Trophoblast cell (in vitro differentiated cells and primary cell): ENCODE data around the gene CD200R1.

Experiments used
- DNase-seq, 2 donors: peaks; one replicate each; pipeline ENCODE4 v3.0.0-alpha.2; 2016
- H2AFZ ChIP-seq: 2 replicates; pipeline ENCODE4 v1.6.1; 2013; ENCODE audit warnings: low read length, moderate library complexity, mild to moderate bottlenecking; ENCODE audit not compliant: insufficient read depth, poor library complexity
- H2AK5ac ChIP-seq: 2 replicates; pipeline ENCODE4 v1.6.1; 2013; ENCODE audit warnings: mild to moderate bottlenecking, low read length
- H2BK120ac ChIP-seq: 2 replicates; pipeline ENCODE4 v1.6.1; 2013; ENCODE audit warnings: low read length, mild to moderate bottlenecking, moderate library complexity; ENCODE audit not compliant: insufficient read depth, poor library complexity
- H2BK12ac ChIP-seq: 2 replicates; pipeline ENCODE4 v1.6.1; 2013; ENCODE audit warnings: mild to moderate bottlenecking, low read length, moderate library complexity
- H2BK5ac ChIP-seq: 2 replicates; pipeline ENCODE4 v1.6.1; 2013; ENCODE audit warnings: low read length, low read depth, moderate library complexity, mild to moderate bottlenecking; ENCODE audit not compliant: poor library complexity
- H3K14ac ChIP-seq: 2 replicates; pipeline ENCODE4 v1.6.1; 2013; ENCODE audit warnings: mild to moderate bottlenecking, low read length
- H3K18ac ChIP-seq: 2 replicates; pipeline ENCODE4 v1.6.1; 2013; ENCODE audit warnings: mild to moderate bottlenecking, low read length
- H3K23ac ChIP-seq: 2 replicates; pipeline ENCODE4 v1.6.1; 2013; ENCODE audit warnings: low read length
- H3K27ac ChIP-seq: 2 replicates; pipeline ENCODE4 v1.5.1; 2013; ENCODE audit warnings: low read depth, mild to moderate bottlenecking, inconsistent platforms, low read length, moderate library complexity
- H3K27me3 ChIP-seq: 2 replicates; pipeline ENCODE4 v1.6.1; 2013; ENCODE audit warnings: inconsistent platforms, mild to moderate bottlenecking, low read length, moderate library complexity; ENCODE audit not compliant: insufficient read depth
- H3K36me3 ChIP-seq, 2 experiments: 1 replicate in 1 of 2; 2 replicates in 1 of 2; pipeline ENCODE4 v1.6.1; 2013; ENCODE audit warnings: low read length in 2 of 2, mild to moderate bottlenecking in 2 of 2, moderate library complexity in 1 of 2; ENCODE audit not compliant: insufficient read depth in 2 of 2, control insufficient read depth in 1 of 2
- H3K4ac ChIP-seq: 2 replicates; pipeline ENCODE4 v1.6.1; 2013; ENCODE audit warnings: low read depth, mild to moderate bottlenecking, low read length, moderate library complexity
- H3K4me1 ChIP-seq, 2 experiments: 1 replicate in 1 of 2; 2 replicates in 1 of 2; pipeline ENCODE4 v1.6.1; 2013; ENCODE audit warnings: low read length in 2 of 2, mild to moderate bottlenecking in 2 of 2, moderate library complexity in 1 of 2; ENCODE audit not compliant: insufficient read depth in 2 of 2, control insufficient read depth in 1 of 2
- H3K4me2 ChIP-seq: 2 replicates; pipeline ENCODE4 v1.6.1; 2013; ENCODE audit warnings: inconsistent platforms, mild to moderate bottlenecking, low read length, moderate library complexity
- H3K4me3 ChIP-seq: 2 replicates; pipeline ENCODE4 v1.5.1; 2013; ENCODE audit warnings: mild to moderate bottlenecking, low read depth, low read length, inconsistent platforms
- H3K79me1 ChIP-seq: one replicate; pipeline ENCODE4 v1.6.1; 2013; ENCODE audit warnings: low read length
- H3K79me2 ChIP-seq: 2 replicates; pipeline ENCODE4 v1.6.1; 2013; ENCODE audit warnings: low read length, mild to moderate bottlenecking; ENCODE audit not compliant: control insufficient read depth, insufficient read depth, poor library complexity
- H3K9ac ChIP-seq: 2 replicates; pipeline ENCODE4 v1.6.1; 2013; ENCODE audit warnings: mild to moderate bottlenecking, low read length
- H3K9me3 ChIP-seq: 2 replicates; pipeline ENCODE4 v1.6.1; 2013; ENCODE audit warnings: low read depth, mild to moderate bottlenecking, control low read depth, inconsistent platforms, low read length; ENCODE audit not compliant: insufficient read depth
- H4K12ac ChIP-seq: 2 replicates; pipeline ENCODE4 v1.6.1; 2013; ENCODE audit warnings: low read depth, mild to moderate bottlenecking, low read length, moderate library complexity
- H4K8ac ChIP-seq: 2 replicates; pipeline ENCODE4 v1.6.1; 2013; ENCODE audit warnings: low read depth, mild to moderate bottlenecking, low read length, moderate library complexity
- H4K91ac ChIP-seq: one replicate; pipeline ENCODE4 v1.6.1; 2013; ENCODE audit warnings: low read depth, mild to moderate bottlenecking, low read length, moderate library complexity
- WGBS: extraction: QIAGEN DNeasy Blood & Tissue Kit; methylation state at CpG from one replicate; pipeline ENCODE4 v1.1.7; 2013; ENCODE audit warnings: missing lambda C conversion rate; ENCODE audit not compliant: insufficient read length, insufficient coverage; ENCODE audit errors: extremely low coverage; 5-methylcytosine and 5-hydroxymethylcytosine counted together

CD200R1 gene

DNA sequence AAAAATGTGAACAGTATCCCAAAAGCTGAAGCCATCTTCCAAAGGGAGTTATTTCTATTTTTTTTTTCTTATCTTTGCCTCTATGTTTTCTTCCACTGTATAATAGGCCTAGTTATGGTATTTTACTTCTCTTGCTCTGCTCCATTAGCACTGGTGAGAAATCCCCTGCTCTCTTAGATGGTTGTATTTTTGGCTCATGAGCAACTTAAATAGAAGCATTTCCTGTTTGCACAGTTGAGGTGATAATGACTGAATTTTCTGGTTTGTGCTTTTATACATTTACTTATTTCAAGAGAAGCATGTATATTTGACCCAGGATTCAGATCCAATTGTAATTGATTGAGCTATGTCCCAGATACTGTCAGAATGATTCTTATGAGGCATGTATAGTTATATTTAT, 66.7 kb downstream of the CD200R1 start:
- DNase-seq, result no peak
- Histone ChIP-seq H4K91ac (no peak overlapping the region), H3K27ac (no peak overlapping the region), H4K8ac (no peak overlapping the region), H3K9ac (no peak overlapping the region), H2AK5ac (no peak overlapping the region), H2BK12ac (no peak overlapping the region), H3K14ac (no peak overlapping the region), H3K79me2 (no peaks in the 10 kb centered on the region), H3K27me3 (no peaks in the 10 kb centered on the region), H2AFZ (no peak overlapping the region), H3K36me3 (no peaks in the 10 kb centered on the region), H3K79me1 (no peaks in the 10 kb centered on the region), H3K23ac (no peak overlapping the region), H3K4me3 (no peak overlapping the region), H4K12ac (no peak overlapping the region), H3K18ac (no peak overlapping the region), H3K9me3 (no peaks in the 10 kb centered on the region), H3K4ac (no peak overlapping the region), H2BK5ac (no peak overlapping the region), H2BK120ac (no peak overlapping the region), H3K4me1 (no peaks in the 10 kb centered on the region), H3K4me2 (no peak overlapping the region)

GRCh38 chr3:112904786-112905185, 70.1 kb downstream of the CD200R1 start:
- Histone ChIP-seq H4K12ac (no peak overlapping the region), H3K27ac (no peak overlapping the region), H2AK5ac (no peak overlapping the region), H3K9me3 (no peaks in the 10 kb centered on the region), H3K4me3 (no peak overlapping the region), H4K8ac (no peak overlapping the region), H3K18ac (no peak overlapping the region), H2BK12ac (no peak overlapping the region), H3K79me1 (no peaks in the 10 kb centered on the region), H2BK5ac (no peak overlapping the region), H3K27me3 (no peaks in the 10 kb centered on the region), H2BK120ac (no peak overlapping the region), H3K23ac (no peak overlapping the region), H3K9ac (no peak overlapping the region), H2AFZ (no peak overlapping the region), H4K91ac (no peak overlapping the region), H3K79me2 (no peaks in the 10 kb centered on the region), H3K4ac (no peak overlapping the region), H3K4me2 (no peak overlapping the region), H3K4me1 (no peaks in the 10 kb centered on the region), H3K14ac (no peak overlapping the region), H3K36me3 (no peaks in the 10 kb centered on the region)
- no CpG with 5 or more reads among the region's 8 CpGs for WGBS
- no peak for DNase-seq

GRCh38 chr3:112900113-112900512, 74.8 kb downstream of the CD200R1 start:
- H3K27me3 ChIP-seq, result no peaks in the 10 kb centered on the region
- H3K14ac ChIP-seq, result no peak overlapping the region
- no peaks in the 10 kb centered on the region for H3K79me1 ChIP-seq
- no peak overlapping the region for H3K4me2 ChIP-seq
- H3K79me2 ChIP-seq, result no peaks in the 10 kb centered on the region
- no peak overlapping the region for H3K9ac ChIP-seq
- WGBS, result no CpG with 5 or more reads among the region's 3 CpGs
- no peak overlapping the region for H3K4me3 ChIP-seq
- H4K91ac ChIP-seq, result no peak overlapping the region
- H3K18ac ChIP-seq, result no peak overlapping the region
- no peak overlapping the region for H4K8ac ChIP-seq
- H3K27ac ChIP-seq, result no peak overlapping the region
- H3K4ac ChIP-seq, result no peak overlapping the region
- H3K36me3 ChIP-seq, result no peaks in the 10 kb centered on the region
- H4K12ac ChIP-seq, result no peak overlapping the region
- no peaks in the 10 kb centered on the region for H3K4me1 ChIP-seq
- H2BK120ac ChIP-seq, result no peak overlapping the region
- H2AK5ac ChIP-seq, result no peak overlapping the region
- H3K23ac ChIP-seq, result no peak overlapping the region
- no peaks in the 10 kb centered on the region for H3K9me3 ChIP-seq
- H2BK12ac ChIP-seq, result no peak overlapping the region
- no peak for DNase-seq
- H2BK5ac ChIP-seq, result no peak overlapping the region
- no peak overlapping the region for H2AFZ ChIP-seq

GRCh38 chr3:112897791-112898190, 77.1 kb downstream of the CD200R1 start:
- Histone ChIP-seq H4K91ac (no peak overlapping the region), H3K14ac (no peak overlapping the region), H2AK5ac (no peak overlapping the region), H4K12ac (no peak overlapping the region), H3K4me1 (peaks cover 2 to 4% of the 10 kb centered on the region in 2 experiments), H3K79me1 (peaks cover 2% of the 10 kb centered on the region), H4K8ac (no peak overlapping the region), H2AFZ (no peak overlapping the region), H3K4me2 (no peak overlapping the region), H3K9me3 (no peaks in the 10 kb centered on the region), H3K9ac (no peak overlapping the region), H2BK120ac (no peak overlapping the region), H3K4ac (no peak overlapping the region), H3K36me3 (no peaks in the 10 kb centered on the region), H3K27ac (no peak overlapping the region), H3K18ac (no peak overlapping the region), H2BK12ac (no peak overlapping the region), H3K79me2 (peaks cover 2% of the 10 kb centered on the region), H2BK5ac (no peak overlapping the region), H3K23ac (no peak overlapping the region), H3K27me3 (no peaks in the 10 kb centered on the region), H3K4me3 (no peak overlapping the region)
- no CpG with 5 or more reads among the region's 1 CpG for WGBS
- DNase-seq, result no peak
